ENCODE data around the gene IRF2BP2.

IRF2BP2 gene

GRCh38 chr1:234564035-234565029 lies 45.6 kb downstream of the IRF2BP2 start (continued):
- TF ChIP-seq, protein P1, sequence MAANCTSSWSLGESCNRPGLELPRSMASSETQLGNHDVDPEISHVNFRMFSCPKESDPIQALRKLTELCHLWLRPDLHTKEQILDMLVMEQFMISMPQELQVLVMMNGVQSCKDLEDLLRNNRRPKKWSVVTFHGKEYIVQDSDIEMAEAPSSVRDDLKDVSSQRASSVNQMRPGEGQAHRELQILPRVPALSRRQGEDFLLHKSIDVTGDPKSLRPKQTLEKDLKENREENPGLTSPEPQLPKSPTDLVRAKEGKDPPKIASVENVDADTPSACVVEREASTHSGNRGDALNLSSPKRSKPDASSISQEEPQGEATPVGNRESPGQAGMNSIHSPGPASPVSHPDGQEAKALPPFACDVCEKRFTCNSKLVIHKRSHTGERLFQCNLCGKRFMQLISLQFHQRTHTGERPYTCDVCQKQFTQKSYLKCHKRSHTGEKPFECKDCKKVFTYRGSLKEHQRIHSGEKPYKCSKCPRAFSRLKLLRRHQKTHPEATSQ (tag by site-specific recombination; IDR thresholded peaks at IDR 0.05) = no peak
- TF ChIP-seq ZNF549 (tag by site-specific recombination; IDR thresholded peaks at IDR 0.05) (no peak), SP3 (tag by site-specific recombination; IDR thresholded peaks at IDR 0.05) (no peak; the same call in 1 of the 2 replicates), ZNF169 (tag by site-specific recombination; IDR thresholded peaks at IDR 0.05) (no peak), PRDM6 (tag by site-specific recombination; IDR thresholded peaks at IDR 0.05) (peak; percentile 96), ZNF184 (tag by site-specific recombination; IDR thresholded peaks at IDR 0.05) (peak; percentile 33; the same call in 1 of the 2 replicates), ZEB2 (tag by site-specific recombination; IDR thresholded peaks at IDR 0.05) (peak; percentile 62), ZBTB20 (tag by site-specific recombination; IDR thresholded peaks at IDR 0.05) (no peak), ZNF707 (tag by site-specific recombination; IDR thresholded peaks at IDR 0.05) (no peak), ZNF513 (tag by site-specific recombination; IDR thresholded peaks at IDR 0.05) (no peak), IKZF3 (tag by site-specific recombination; IDR thresholded peaks at IDR 0.05) (peak; percentile 91), BCL11B (tag by site-specific recombination; IDR thresholded peaks at IDR 0.05; ENCODE audit: low read depth) (no peak), ZNF660 (tag by site-specific recombination; IDR thresholded peaks at IDR 0.05) (peak; percentile 90)
- TF ChIP-seq, protein P2, sequence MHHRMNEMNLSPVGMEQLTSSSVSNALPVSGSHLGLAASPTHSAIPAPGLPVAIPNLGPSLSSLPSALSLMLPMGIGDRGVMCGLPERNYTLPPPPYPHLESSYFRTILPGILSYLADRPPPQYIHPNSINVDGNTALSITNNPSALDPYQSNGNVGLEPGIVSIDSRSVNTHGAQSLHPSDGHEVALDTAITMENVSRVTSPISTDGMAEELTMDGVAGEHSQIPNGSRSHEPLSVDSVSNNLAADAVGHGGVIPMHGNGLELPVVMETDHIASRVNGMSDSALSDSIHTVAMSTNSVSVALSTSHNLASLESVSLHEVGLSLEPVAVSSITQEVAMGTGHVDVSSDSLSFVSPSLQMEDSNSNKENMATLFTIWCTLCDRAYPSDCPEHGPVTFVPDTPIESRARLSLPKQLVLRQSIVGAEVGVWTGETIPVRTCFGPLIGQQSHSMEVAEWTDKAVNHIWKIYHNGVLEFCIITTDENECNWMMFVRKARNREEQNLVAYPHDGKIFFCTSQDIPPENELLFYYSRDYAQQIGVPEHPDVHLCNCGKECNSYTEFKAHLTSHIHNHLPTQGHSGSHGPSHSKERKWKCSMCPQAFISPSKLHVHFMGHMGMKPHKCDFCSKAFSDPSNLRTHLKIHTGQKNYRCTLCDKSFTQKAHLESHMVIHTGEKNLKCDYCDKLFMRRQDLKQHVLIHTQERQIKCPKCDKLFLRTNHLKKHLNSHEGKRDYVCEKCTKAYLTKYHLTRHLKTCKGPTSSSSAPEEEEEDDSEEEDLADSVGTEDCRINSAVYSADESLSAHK (tag by site-specific recombination; IDR thresholded peaks at IDR 0.05) = no peak
- TF ChIP-seq, protein P3, sequence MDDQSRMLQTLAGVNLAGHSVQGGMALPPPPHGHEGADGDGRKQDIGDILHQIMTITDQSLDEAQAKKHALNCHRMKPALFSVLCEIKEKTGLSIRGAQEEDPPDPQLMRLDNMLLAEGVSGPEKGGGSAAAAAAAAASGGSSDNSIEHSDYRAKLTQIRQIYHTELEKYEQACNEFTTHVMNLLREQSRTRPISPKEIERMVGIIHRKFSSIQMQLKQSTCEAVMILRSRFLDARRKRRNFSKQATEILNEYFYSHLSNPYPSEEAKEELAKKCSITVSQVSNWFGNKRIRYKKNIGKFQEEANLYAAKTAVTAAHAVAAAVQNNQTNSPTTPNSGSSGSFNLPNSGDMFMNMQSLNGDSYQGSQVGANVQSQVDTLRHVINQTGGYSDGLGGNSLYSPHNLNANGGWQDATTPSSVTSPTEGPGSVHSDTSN (CRISPR knock-in tag; IDR thresholded peaks at IDR 0.05) = no peak

DNA sequence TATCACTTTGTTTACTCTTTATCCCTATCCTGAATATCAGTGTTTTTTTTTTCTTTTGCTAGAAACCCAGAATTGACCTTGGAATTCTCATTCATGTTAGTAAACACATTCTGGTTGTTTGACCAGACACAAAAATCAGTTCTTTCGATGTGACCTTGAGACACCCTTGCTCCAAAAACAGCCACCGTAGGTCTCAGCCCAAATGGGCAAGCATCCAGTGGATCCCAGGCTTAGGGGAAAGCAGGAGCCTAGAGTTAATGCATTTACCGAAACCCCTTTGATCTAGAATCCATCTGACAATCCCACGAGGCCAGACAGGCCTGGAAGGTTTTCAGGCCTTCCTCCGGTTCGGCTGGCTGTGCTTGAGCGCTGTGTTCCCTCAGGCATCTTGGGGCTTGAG lies 47.6 kb downstream of the IRF2BP2 start:
- Histone ChIP-seq H3K36me3 (ENCODE audit: control insufficient read depth in 2 of 2, insufficient read depth in 1 of 2, low read length in 2 of 2) (no peaks in the 10 kb centered on the region), H3K4me1 (ENCODE audit: control insufficient read depth, insufficient read depth, low read length) (peaks cover 14% of the 10 kb centered on the region), H3K4me3 (ENCODE audit: low read depth, low read length) (no peak overlapping the region), H3K9me3 (ENCODE audit: control insufficient read depth, insufficient read depth, low read depth, low read length) (no peaks in the 10 kb centered on the region), H3K27ac (ENCODE audit: extremely low read depth, low read depth, low read length) (no peak overlapping the region)
- POLR2A ChIA-PET = interaction anchor here (0.7 to 1.2 kb wide), 4 partner anchors 17 to 858 kb away, joined by 3 to 4 read pairs (median 4); no protein-coding TSS in a partner anchor
- no peak for TF ChIP-seq ZNF223 (tag by site-specific recombination; IDR thresholded peaks at IDR 0.05)
- TF ChIP-seq ZNF529 (tag by site-specific recombination; IDR thresholded peaks at IDR 0.05; ENCODE audit: insufficient replicate concordance) = no peak
- no peak for TF ChIP-seq ZNF16 (tag by site-specific recombination; IDR thresholded peaks at IDR 0.05; ENCODE audit: low read depth)
- 0 out of 2 replicates have a peak, but pooled peaks have one; percentile 39 for TF ChIP-seq ZBTB17 (tag by site-specific recombination; IDR thresholded peaks at IDR 0.05)
- no peak for TF ChIP-seq PRDM1 (tag by site-specific recombination; IDR thresholded peaks at IDR 0.05)
- TF ChIP-seq ZNF521 (tag by site-specific recombination; IDR thresholded peaks at IDR 0.05) = no peak
- CTCF ChIA-PET = interaction anchor here (3.1 kb wide), 1 partner anchor 63 kb away, joined by 10 read pairs; no protein-coding TSS in a partner anchor

All from HEK293 (cell line).